Erythroblast (primary cell): ENCODE measurements around the gene NPB.

ENCODE experiments used
- GATA1 ChIP-seq: IDR thresholded peaks from 2 replicates; pipeline ENCODE4 v1.6.1; 2011; ENCODE audit warnings: low read depth, mild to moderate bottlenecking, control low read depth, low read length, moderate library complexity
- POLR2A ChIP-seq: IDR thresholded peaks from 2 replicates; pipeline ENCODE4 v1.6.1; 2011; ENCODE audit warnings: mild to moderate bottlenecking, low read length

DNA sequence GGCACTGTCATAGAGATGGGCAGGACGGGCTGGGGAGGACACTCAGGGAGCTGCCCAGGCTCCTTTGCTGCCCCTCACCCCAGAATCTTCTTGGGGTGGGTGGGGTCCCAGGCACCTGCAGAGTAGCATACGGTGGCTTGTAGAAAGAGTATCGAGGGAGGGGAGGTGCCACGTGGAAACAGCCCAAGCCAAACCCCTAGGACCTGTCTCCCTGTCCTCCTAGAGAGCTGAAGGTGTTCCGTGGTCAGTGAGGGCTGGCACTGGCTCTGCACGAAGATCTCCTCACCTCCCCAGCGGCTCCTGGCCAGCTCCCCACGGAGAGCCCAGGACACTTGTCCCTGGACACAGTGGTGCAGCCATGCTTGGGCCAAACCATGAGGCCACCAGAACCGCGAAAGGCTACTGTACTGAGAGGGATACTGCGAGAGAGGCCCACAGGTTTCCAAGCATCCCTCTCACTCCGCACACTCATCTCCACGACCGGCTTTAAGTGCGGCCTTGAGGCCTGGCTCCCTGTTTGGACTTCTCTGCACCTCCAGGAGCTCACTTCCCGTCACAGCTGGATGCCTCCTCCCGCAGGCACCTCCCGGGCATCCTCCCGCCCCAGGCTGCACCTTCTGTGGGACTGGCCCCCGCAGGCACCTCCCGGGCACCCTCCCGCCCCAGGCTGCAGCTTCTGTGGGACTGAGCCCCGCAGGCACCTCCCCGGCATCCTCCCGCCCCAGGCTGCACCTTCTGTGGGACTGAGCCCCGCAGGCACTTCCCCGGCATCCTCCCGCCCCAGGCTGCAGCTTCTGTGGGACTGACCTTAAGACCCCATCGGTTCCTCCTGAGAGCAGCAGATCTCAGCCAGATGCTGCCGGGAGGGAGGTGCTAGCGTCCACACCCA, 27.5 kb downstream of the NPB start:
- TF ChIP-seq POLR2A (no peak), GATA1 (no peak)
